GM18511 (cell line): ENCODE measurements around the gene HDAC4.

Source experiments
- ATAC-seq: cut with Tn5 transposase; IDR thresholded peaks from one replicate; pipeline ENCODE4 v1.9.1; 2021; ENCODE audit warnings: mild to moderate bottlenecking, moderate library complexity; ENCODE audit not compliant: unreplicated experiment

Gene HDAC4

DNA sequence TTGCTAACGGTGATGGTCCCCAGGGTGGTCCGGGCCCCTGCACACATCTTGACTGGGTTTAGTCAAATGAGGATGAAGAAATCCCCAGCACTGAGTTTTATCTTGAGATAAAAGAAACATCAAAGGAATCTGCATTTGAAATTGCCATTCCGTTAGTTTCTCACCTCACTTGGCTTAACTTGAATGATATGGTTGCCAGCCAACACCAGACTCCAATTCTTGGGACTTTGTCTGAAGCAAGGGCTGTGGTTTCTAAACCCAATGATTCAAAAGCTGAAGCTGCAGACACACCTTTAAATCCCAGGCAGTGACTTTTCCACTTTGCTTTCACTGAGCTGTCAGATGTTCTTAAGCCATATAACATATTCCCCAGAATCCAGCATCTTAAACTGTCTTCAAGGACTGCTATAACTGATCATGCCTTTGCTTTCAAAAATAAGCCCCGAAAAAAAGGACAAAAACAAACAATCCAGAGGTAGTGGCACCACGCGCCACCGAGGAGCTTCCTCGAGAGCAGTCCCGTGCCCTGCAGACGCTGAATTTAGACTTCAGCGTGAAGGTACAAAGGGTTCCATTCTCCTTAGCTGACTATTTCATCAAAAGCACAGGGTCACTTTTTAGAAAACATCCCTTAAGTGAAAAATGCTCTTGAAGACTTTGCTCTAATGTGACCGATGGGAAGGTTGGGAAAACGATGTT lies 189.3 kb downstream of the HDAC4 start:
- ATAC-seq = no peak

DNA sequence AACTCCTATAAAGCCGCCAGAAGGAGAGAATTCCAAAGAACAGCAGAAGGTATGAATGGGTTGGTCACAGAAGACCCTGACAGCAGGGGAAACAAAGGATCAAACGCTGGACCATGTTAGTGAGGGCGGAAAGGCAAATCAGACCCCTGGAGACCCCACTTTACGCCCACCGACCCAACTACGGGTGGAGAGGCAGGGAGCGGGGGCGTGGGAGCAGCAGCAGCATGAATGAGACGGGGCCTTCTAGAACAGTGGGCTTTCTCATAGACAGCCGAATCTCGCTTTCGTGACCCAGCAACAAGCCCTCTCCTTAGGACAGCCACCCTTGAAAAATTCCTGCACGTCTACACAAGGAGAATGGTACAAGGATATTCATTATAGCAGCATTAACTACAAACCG lies 191.0 kb downstream of the HDAC4 start:
- ATAC-seq = no peak

DNA sequence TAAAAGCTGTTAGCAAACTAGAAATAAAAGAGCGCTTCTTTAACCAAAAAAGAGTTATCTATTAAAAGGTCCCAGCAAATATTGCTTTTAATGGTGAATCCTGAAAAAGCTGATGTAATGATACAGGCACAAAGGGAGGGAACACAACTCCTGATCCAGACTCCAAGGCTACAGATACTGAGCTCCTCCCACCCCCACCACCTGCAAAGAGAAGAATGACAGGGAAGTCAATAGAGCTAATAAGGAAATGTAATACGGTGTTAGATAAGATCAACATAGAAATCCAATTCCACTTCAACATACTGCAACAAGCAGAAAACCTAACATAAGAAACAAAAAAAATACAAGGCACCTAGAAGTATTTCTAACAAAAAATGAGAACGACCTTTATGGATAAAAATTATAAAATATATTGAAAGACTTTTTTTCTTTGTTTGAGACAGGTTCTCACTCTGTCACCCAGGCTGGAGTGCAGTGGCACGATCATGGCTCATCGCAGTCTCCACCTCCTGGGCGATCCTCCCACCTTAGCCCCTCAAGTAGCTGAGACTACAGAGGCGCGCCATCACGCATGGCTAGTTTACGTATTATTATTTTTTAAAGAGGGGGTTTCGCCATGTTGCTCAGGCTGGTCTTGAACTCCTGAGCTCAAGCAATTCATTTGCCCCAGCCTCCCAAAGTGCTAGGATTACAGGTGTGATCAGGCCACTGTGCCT lies 192.2 kb downstream of the HDAC4 start:
- no peak for ATAC-seq

DNA sequence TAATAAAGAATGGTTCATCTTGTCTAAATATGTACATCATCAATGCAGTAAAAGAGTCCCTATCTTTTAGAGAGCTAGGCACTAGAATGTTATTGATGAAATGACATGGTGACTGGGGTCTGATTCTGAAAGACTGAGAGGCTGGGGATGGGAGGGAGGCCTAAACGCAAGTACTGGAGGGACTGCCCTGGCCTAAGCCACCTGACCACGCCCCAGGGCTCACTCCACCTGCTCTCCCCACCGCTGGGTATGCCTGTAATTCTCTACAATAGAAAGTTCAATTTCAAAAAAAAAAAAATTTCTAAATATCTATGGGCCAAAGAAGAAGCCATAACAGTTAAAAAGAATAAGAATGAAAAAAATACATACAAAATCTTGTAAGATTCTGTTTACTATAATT lies 194.0 kb downstream of the HDAC4 start:
- ATAC-seq = no peak

DNA sequence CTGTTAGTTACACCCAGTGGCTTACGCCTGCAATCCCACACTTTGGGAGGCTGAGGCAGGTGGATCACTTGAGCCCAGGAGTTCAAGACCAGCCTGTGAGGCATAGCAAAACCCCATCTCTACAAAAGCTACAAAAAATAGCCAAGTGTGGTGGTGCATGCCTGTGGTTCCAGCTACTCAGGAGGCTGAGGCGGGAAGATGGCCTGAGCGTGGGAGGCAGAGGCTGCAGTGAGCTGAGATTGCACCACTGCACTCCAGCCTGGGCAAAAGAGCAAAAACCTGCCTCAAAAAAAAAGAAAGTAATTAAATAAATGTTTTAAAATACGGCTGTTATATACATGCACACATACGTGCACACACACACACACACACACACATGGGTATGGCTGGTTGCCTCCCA lies 194.8 kb downstream of the HDAC4 start:
- ATAC-seq = no peak

DNA sequence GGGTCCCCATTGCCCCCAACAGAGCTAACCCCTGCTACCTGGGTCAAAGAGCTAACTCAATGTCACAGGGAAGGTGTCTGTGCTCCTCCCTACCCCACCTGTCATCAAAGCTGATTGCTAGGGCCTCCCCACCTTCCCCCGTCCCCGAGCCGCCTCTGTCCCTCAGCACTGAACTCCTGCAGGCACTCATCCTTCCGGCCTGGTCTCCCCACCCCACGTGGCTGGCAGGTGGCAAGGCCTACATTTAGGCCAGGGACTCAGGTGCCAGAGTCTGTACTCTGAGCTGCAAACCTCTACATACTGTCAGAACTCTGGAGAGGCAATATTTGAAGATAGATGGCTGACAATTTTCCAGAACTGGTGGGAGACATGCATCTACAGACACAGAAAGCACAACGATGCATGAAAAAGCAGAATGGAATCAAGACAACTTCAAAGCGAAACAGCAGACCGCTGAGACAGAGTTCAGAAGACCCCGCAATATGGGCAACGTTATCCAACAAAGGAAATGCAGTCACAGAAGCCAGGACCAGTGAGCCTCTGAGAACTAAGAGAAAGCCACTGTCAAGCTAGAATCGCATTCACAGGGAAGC lies 195.8 kb downstream of the HDAC4 start:
- ATAC-seq = no peak

DNA sequence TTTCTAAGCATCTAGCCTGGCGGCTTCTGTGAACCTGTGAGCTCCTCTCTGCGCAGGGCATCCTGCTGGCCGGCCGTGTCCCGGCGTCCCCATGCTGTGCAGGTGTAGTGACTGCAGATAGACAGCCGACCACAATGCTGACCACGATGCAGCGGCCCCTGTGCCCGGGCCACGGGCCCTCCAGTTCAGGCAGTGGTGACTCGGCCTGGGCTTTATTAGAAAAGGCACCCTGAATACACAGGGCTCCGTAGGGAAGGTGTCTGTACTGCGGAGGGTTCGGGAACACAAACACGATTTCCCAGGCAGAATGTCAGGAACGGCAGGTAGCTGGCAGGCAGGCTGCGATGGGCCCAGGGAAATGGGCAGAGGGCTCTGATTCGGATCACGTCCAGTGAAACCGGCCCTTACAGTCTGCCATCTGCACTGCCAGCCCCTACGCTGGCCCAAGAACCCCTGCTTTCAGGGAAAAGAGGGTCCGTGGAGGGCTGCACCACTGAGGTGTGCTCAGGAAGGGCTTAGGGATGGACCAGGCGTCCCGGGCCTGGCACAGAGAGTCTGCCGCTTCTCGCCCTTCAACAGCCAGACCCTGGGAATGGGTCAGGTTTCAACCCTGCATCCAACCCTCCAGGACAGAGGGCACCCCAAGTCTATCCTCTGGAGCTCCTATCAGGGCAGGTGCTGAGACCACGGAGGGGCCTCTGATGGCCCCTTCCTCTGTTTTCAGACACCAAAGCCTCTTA lies 196.5 kb downstream of the HDAC4 start:
- ATAC-seq = no peak

DNA sequence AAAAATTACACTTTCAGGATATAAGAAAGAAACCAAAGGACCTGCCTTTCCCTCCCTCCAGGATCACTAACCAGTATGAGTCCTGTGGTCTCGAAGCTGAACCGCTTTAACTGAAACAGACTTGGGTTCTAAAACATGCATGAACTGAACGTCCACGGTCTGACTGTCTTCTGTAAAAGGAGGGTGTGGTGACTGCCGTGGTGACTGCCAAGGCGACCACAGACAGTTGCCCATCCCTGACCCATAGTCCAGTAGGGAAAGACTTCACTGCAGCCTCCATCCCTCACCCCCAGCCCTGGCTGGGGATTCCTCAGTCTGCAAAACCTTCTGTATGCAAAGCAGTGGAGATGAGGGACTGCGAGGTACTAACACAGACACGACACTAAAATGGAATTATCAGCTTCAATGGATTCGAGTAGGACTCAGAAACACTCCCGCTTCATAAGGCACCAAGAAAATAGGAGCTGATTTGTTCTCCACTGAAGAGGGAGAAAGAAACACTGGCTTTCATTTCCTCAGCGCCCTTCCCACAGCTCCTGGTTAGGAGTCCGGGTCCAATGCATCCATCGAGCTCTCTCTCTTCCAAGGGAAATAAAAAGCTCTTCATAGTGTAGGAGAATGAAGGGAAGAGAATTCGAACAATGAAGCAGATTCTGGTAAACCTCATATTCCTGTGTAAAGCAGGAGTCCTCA lies 197.2 kb downstream of the HDAC4 start:
- ATAC-seq = no peak

DNA sequence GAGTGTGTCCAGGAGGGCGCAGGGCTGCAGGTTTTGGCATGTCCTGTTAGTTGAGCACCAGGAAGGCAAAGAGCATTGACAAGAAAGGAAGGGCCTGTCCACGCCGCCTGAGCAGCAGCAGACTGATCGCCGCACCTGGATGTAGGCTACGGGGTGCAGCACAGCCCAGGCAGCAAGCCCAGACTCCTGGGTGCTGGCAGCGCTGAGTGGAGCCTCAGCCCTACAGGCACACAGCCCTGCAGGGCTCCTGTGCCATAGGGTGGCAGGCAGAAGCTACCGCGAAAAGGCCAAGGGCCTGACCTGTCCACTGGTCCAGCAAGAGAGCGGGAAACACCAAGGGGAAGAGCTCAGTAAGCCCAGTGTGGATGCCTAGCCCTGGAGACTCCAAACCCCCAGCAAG lies 198.0 kb downstream of the HDAC4 start:
- no peak for ATAC-seq

DNA sequence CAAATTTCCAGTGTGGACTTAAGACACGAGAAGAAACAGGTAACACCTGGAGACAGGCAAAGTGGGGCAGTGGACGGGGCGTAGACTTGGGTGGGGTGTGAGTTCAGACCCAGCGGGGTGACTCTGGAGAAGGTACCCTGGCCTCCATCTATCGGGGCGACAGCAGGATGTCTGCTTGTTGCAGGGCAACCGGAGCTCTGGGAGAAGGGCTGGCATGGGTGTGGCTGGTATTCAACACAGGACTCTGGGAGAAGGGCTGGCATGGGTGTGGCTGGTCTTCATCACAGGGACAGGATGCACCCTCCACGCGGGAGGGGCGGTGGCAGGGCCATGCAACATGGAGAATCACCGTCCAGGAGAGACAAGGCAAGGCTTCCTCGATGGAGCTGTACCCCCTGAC lies 198.5 kb downstream of the HDAC4 start:
- ATAC-seq = no peak

DNA sequence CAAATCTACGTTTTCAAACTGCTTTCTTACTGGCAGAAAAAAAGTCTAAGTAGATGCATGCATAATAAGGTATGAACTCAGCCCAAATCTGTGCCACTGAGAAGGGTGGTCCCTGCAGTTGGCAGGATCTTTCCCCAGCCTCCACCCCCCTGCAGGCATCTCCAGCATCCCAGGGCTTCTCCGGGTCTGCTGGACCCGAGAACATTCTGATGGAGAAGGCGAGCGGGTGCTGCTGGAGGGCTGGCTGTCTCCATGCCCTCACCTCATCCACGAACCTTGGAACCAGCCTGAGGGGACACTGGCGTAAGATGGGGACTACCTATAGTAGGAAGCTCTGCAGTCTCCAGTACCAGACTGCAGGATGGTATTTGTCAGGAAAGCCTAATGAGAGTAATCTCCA lies 198.9 kb downstream of the HDAC4 start:
- ATAC-seq = no peak

DNA sequence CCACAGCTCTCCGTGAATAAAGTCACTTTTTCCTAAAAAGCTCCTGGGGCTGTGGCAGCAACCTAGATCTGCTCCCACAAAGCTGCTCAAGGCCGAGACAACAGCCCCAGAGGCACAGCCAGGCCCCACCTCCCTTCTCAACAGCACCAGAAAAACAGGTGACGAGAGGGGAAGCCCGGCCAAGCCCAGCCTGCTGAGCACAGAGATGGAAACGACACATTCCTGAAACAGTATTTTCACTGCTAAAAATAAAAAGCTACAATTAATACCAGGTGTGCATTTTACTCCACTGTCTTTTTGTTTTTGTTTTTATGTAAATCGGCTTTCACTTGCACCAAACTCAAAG lies 199.3 kb downstream of the HDAC4 start:
- no peak for ATAC-seq

DNA sequence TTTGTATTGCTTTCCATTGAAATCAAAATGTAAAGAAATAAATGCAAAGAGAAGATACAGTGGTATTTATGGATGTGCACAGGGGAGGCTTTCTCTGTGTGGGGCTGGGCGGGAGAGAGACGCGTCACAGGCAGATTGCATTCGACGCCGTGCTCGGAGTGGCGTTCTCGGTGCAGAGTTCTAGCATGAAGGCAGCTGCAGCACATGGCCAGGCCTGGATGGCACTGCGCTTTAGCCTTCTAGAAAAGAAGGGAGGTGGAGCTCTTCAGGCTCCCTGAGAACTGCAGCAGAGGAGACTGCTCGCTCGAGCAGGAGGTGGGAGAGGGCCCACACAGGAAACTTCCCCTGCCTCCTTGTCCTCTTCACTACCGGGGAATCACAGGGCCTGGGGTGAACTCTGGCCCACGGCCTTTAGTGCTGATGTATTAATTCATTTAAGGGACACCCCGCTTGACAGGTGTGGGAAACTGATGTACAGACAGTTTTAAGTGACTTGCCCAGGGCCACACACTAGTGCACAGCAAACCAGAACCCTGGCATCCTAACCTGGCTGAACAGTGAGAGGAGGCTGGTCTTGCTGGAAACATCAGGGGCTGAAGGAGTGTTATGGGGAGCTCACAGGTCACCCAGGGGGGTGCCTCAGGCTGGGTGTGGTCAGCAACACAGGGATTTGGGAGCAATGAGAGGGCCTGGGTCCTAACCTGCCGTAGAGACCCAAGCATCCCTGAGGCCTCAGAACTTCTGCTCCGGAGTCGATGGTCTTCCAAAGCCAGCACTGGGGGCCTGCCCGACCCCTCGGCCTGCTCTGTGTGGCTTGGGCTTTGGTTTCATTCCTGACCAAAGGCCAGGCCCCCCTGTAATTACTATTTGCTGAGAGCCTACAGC lies 199.9 kb downstream of the HDAC4 start:
- no peak for ATAC-seq

DNA sequence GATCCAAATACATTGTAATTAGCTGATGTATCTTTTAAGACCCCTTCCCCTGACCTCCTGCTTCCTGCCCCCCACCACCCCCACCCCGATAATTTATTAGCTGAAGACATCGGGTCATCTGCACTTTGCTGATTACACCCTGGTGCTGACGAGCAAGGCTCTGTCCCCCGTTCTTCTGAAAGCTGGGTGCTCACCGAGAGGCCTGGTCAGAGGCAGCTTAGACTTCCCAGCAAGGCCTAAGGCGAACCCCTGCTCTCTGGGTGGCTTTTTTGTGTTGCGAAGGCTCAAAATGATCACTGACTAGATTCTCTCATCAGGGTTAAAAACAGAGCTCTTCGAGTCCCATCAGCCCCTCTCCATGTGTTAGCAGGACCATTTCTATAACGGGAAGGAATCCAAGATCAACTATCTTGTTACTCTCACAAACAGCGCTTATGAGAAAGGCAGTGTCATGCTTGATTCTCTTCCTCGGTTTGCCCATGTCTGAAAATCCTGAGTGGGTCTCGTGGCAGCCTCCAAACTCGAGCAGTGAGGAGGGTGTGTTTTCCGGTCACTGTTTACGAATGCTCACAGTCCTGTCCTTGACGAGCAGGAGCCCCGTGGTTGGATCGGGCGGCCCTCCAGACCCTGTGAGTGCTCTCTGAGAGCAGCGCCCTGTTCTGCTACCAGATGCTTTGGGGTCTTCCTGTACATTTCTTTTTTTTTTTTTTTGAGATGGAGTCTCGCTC lies 201.6 kb downstream of the HDAC4 start:
- no peak for ATAC-seq

DNA sequence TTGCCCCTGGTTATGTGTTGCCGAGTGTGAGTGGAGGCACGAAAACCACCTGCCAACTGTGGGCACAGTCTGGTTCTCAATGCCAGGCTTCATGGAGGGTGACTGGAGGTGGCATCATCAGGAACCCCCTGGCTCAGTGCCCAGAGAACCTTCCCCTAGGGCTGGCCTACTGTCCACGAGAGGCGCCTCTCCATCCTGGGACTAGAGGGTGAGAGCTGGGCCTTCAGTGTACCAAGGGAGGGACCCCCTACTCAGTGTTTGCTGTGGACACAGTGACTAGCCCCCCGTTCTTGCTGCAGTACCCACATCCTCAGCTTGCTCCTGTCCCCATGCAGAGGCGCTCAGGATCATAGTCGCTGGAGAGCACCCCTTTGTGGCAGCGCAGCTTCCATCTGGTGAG lies 202.6 kb downstream of the HDAC4 start:
- ATAC-seq = no peak

DNA sequence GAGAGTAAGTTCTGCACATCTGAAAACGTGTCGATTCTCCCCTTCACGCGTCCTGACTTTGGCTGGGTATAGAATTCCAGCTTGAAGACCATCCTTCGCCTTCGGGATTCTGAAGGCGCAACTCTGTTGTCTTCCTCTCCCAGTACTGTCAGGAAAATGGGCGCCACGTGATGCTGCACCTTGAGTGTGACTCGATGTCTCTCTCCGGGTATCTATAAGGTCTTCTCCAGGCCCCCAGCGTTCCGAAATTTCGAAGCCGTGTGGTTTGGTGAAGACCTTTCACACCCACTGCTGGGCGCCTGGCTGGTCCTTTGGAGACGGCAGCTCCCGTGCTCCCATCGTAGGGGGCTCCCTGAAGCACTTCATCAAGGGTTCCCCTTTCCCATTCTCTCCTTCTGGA lies 203.7 kb downstream of the HDAC4 start:
- ATAC-seq = no peak

DNA sequence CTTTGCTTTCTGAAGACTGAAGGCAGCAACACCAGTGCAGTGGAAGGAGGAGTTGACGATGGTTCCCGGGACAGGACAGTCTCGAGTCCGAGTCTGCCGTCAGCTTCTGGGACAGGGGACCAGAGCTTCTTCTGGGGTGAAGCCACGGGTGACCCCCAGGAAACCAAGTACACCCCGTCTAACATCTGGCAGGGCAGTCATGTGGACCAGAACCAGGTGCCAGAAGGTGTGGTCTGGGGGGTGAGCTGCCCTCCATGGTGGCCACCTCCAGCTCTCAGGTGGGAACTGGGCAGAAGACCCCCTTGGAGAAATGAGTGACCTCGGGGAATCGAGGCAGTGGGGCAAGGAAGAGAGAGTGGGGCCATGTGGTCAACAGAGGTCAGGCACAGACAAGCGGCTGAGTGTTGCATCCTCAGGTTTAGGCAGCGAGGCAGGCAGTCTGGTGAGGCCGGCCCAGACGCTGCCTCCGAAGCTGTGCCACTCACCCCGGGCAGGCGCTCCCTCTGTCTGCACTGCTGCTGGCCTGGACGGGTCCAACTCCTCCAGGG lies 204.3 kb downstream of the HDAC4 start:
- no peak for ATAC-seq

DNA sequence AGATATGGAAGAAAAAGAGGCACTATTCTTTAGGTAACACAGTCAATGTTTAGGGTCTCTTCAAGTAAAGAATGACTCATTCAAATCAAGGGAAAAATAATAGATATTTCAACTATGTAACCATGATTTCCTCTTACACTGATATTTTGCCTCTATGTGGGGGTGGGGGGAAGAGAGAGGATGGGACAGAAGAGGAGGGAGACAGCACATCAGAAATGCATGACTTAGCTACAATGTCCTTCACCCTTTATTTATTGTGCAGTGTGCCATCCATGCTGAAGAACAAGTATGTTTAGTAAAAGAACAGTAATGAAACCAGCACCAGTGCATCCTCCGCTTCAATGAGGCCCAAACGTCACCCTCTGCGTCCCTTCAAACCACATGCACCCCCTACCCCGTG lies 204.8 kb downstream of the HDAC4 start:
- ATAC-seq = no peak

DNA sequence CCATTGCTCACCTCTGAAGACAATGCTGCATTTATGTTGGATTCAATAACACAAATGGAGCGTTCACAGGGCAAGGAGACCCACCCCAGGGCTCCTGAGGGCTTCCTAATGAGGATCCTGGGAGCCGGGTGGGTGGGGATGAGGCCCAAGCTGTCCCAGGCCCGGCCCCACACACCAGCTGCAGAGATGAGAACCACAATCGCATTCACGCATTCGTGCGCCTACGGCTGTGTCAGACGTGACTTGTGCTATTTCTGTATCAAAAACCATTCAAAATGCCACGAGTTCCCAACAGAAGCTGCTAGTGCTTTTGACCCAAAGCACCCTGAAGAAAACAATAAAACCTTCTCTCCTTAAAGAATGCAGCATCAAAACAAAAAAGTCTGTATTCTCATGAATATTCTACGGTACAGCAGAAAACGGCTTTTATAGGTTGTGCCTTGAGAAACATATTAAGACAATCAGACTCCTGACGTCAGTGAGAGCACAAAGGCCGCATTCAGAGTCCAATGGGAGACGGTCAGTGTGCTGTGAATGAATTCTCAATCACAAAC lies 205.4 kb downstream of the HDAC4 start:
- no peak for ATAC-seq
